Coronary artery (tissue), 2 donors: Measurements from ENCODE around the gene DMBX1.

Experiments
- DNase-seq: peaks from one replicate; pipeline ENCODE4 v3.0.0-alpha.2; 2017; ENCODE audit warnings: low spot score
- H3K27ac ChIP-seq, 2 donors: fragments of 200-600 bp; sonication (generic); one replicate each; pipeline ENCODE4 v1.5.1; 2016 to 2019
- H3K4me3 ChIP-seq: fragments of 200-600 bp; sonication (generic); 2 replicates; pipeline ENCODE4 v1.5.1; 2016; ENCODE audit warnings: mild to moderate bottlenecking, moderate library complexity
- TF ChIP-seq, protein P1 (sequence below): fragments of 200-600 bp; sonication (generic); IDR thresholded peaks from one replicate; pipeline ENCODE4 v1.5.1; 2019; ENCODE audit warnings: antibody characterized with exemption

The DMBX1 gene

DNA sequence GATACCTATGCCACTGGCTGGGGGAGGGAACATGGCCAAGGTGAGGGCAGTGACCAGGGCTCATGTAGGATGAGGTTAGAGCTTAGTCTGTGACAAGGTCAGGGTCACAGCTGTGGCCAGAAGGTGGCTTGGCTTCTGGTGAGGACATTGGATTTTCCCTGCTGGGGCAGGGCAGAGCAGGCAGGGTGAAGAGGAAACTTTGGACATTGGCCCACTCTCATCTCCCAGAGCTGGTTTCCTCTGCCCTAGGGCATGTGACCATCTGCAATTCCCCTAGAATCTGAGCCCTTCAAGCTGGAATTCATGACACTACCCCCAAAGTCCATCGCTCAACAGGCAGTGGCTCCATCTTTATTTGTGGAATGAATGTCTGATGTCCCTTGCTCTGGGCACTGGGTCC, 5.3 kb downstream of the DMBX1 start:
- no peak overlapping the region for H3K4me3 ChIP-seq
- no peak for DNase-seq
- H3K27ac ChIP-seq, result no peak overlapping the region
- TF ChIP-seq, protein P1, sequence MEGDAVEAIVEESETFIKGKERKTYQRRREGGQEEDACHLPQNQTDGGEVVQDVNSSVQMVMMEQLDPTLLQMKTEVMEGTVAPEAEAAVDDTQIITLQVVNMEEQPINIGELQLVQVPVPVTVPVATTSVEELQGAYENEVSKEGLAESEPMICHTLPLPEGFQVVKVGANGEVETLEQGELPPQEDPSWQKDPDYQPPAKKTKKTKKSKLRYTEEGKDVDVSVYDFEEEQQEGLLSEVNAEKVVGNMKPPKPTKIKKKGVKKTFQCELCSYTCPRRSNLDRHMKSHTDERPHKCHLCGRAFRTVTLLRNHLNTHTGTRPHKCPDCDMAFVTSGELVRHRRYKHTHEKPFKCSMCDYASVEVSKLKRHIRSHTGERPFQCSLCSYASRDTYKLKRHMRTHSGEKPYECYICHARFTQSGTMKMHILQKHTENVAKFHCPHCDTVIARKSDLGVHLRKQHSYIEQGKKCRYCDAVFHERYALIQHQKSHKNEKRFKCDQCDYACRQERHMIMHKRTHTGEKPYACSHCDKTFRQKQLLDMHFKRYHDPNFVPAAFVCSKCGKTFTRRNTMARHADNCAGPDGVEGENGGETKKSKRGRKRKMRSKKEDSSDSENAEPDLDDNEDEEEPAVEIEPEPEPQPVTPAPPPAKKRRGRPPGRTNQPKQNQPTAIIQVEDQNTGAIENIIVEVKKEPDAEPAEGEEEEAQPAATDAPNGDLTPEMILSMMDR, result no peak

DNA sequence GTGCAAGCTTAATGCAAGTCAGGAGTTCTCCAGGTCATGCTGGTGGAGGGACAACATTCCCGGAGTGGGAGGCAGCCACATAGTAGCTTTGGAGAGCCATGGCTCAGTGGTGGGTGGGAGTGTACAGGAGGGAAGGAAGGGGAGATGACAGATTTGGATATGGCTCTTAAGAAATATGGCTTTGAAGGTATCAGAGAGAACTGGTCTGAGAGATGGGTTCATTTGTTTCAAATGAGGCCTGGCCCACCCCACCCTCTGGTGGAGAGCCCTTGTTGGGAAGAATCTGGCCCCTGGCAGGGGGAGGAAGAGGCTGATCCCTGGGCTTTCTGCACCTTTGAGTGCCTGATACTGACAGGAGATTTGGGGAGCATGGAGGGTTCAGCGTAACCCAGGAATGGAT, 6.1 kb downstream of the DMBX1 start:
- TF ChIP-seq, protein P1, result no peak

DNA sequence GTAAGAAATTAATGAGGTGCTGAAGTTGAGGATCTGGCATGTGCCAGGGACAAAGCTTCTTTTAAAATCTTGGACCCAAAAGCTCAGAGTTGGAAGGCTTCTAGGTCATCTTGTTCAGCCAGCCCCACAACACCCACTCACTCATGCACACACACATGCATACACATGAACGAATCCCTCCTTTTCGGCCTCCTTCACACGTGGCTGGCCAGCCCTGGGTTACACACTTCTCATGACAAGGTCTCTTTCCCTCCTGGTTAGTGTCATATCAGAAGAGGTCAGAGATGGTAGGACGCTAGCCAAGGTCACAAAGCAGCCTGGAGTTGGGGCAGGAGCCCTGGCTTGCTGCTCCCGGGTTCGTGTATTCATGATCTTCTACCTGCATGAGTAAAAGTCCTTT, 6.9 kb downstream of the DMBX1 start:
- Histone ChIP-seq H3K27ac (no peak overlapping the region), H3K4me3 (no peak overlapping the region)
- no peak for DNase-seq
- TF ChIP-seq, protein P1, result no peak

More for the DNA sequence above, 6.1 kb downstream of the DMBX1 start:
- no peak for DNase-seq
- H3K27ac ChIP-seq, result no peak overlapping the region
- no peak overlapping the region for H3K4me3 ChIP-seq

DNA sequence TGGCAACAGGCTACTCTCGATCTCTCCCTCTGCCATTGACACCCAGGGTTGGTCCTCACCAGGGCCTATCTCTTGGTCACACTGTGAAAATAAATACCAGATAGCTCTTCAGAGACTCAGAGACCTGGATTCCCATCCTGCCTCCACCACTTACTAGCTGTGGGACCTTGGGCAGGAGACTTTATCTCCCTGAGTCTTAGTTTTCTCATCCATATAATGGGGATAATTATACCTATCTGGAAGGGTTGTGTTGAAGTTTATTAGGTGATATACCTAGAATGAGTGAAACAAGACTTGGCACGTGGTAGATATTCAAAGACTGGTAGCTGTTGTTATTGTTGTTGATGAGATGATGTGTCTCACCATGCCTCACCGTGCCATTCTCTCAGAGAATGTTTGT, 7.4 kb downstream of the DMBX1 start:
- no peak for DNase-seq
- no peak overlapping the region for H3K4me3 ChIP-seq
- H3K27ac ChIP-seq, result no peak overlapping the region
- TF ChIP-seq, protein P1, result no peak

DNA sequence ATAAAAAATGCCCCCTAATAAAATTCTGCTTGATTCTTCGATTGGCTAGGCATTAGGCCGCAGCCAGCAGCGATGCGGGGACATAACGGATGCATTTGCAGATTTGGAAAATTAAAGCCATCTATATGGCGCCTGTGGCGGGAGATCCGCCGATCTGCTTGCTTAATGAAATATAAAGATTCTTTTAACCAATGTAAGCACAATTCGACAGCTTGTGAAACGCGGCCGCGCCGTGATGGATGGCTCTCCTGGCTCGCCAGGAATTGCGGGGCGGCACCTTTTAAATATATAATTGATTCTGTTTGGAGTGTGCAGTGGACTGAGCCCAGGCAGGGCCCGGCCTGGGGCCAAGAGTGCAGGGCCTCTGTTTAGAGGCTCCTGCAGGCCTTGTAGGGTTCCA, 8.0 kb downstream of the DMBX1 start:
- no peak overlapping the region for H3K4me3 ChIP-seq
- no peak for DNase-seq
- TF ChIP-seq, protein P1, result no peak
- no peak overlapping the region for H3K27ac ChIP-seq

DNA sequence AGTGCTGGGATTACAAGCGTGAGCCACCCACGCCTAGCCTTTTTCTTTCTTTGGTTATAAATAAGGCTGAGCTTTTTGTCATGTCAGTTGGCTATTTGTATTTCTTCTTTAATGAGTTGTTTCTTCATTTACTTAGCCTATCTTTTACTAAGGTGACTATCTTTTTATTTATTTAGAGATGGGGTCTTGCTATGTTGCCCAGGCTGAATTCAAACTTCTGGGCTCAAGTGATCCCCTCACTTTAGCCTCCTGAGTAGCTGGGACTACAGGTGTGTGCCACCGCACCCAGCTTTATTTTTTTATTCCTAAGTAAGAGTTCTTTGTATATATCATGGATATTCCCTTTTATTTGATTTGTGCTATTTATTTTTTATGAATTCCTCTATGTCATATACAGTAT, 11.9 kb downstream of the DMBX1 start:
- H3K4me3 ChIP-seq, result no peak overlapping the region
- TF ChIP-seq, protein P1, result no peak
- no peak for DNase-seq
- no peak overlapping the region for H3K27ac ChIP-seq

DNA sequence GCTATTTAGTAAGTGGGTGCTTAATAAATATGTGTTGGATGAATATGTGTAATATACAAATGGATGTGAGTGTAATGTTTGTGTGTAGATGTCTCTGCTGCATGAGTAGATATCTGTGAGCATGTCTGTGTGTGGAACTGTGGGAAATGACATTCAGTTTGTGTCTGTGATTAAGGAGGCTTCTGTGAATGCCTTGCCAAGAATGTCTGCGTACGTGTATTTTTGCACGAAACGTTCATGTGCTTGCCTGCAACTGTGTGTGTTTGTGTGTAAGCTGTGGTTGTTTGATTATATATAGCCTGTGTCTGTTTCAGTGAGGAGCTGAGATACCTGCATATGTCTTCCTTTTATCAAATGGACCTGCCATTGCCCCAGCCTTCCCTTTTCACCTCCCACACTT, 13.8 kb downstream of the DMBX1 start:
- TF ChIP-seq, protein P1, result no peak

More for the DNA sequence above, 13.8 kb downstream of the DMBX1 start:
- no peak for DNase-seq
- Histone ChIP-seq H3K27ac (no peak overlapping the region), H3K4me3 (no peak overlapping the region)
